ENCODE measurements around the gene ALPP.

Gene ALPP

GRCh38 chr2:232431705-232432590, 53.4 kb downstream of the ALPP start:
- DNase-seq (ENCODE audit: extremely low read depth, low read depth), result no peak
- TF ChIP-seq CTCF (IDR thresholded peaks at IDR 0.05; ENCODE audit: low read depth, low read length), result no peak

Data from AG09319 (cell line).